Activated CD4-positive, CD25-positive, alpha-beta regulatory T cell treated with anti-CD3 and anti-CD28 coated beads, Interleukin-2, amount 50 U/mL, for 72 hours (primary cell): ENCODE measurements around the gene ATL2.
"Not testable (repeated sequence)": the region's sequence is repeated elsewhere in the genome, so short reads cannot be mapped to it uniquely, and the experiment has no call there.

Source experiments
- DNase-seq: peaks from one replicate; pipeline ENCODE4 v3.0.0; 2021

Gene ATL2

GRCh38 chr2:38387887-38388286 is 10.8 kb upstream of the ATL2 start:
- no peak for DNase-seq

- DNase-seq: no peak
Measured at GRCh38 chr2:38386821-38387220, 9.7 kb upstream of the ATL2 start.

GRCh38 chr2:38386377-38386776 is 9.3 kb upstream of the ATL2 start:
- no peak for DNase-seq

- DNase-seq: no peak
Measured at GRCh38 chr2:38384338-38384737, 7.3 kb upstream of the ATL2 start.

- DNase-seq: not testable (repeated sequence)
Measured at GRCh38 chr2:38383741-38384140, 6.7 kb upstream of the ATL2 start.

GRCh38 chr2:38381381-38382143 is 4.5 kb upstream of the ATL2 start:
- DNase-seq: no peak

- DNase-seq: no peak
Measured at GRCh38 chr2:38380397-38381130, 3.5 kb upstream of the ATL2 start.

GRCh38 chr2:38376346-38377049 is 575 bp downstream of the ATL2 start:
- DNase-seq: peak; percentile 73

- DNase-seq: no peak
Measured at GRCh38 chr2:38375696-38376345, 1.3 kb downstream of the ATL2 start.

GRCh38 chr2:38374984-38375383 is 2.1 kb downstream of the ATL2 start:
- DNase-seq: no peak

GRCh38 chr2:38371235-38371634 is 5.8 kb downstream of the ATL2 start:
- DNase-seq: no peak

GRCh38 chr2:38370664-38371063 is 6.4 kb downstream of the ATL2 start:
- no peak for DNase-seq

GRCh38 chr2:38362232-38362631 is 14.8 kb downstream of the ATL2 start:
- DNase-seq: no peak

GRCh38 chr2:38360177-38360576 is 16.9 kb downstream of the ATL2 start:
- no peak for DNase-seq

GRCh38 chr2:38353402-38353801 is 23.7 kb downstream of the ATL2 start:
- no peak for DNase-seq

- no peak for DNase-seq
Measured at GRCh38 chr2:38352336-38352735, 24.7 kb downstream of the ATL2 start.

GRCh38 chr2:38345323-38346038 is 31.6 kb downstream of the ATL2 start:
- DNase-seq: no peak

- DNase-seq: no peak
Measured at GRCh38 chr2:38344813-38345212, 32.3 kb downstream of the ATL2 start.

- DNase-seq: no peak
Measured at GRCh38 chr2:38343212-38343611, 33.9 kb downstream of the ATL2 start.

- DNase-seq: no peak
Measured at GRCh38 chr2:38336621-38337020, 40.5 kb downstream of the ATL2 start.

GRCh38 chr2:38330754-38331153 is 46.3 kb downstream of the ATL2 start:
- no peak for DNase-seq

- DNase-seq: no peak
Measured at GRCh38 chr2:38327580-38327979, 49.5 kb downstream of the ATL2 start.

GRCh38 chr2:38323623-38324022 is 53.5 kb downstream of the ATL2 start:
- no peak for DNase-seq
